K562 (cell line): ENCODE results near the gene SPINK8. TPM values are rescaled to one million over a fixed set of nuclear protein-coding genes. Genes with fewer than 3 reads are reported as not detected.

Experiments used
- ATAC-seq: fragments of 200-7000 bp; cut with Tn5 transposase; 3 replicates; pipeline ENCODE4 v1.9.1; 2020; ENCODE audit warnings: moderate library complexity
- BruUV-seq: library from RNA; stranded (reverse); fragments of 400-500 nt; replicated peaks from 2 replicates; lab custom pipeline; 2021; lab: Mats Ljungman, UMichigan
- CTCF ChIA-PET: fragments of 300-600 bp; formaldehyde crosslinking; extraction: SDS; loops from one replicate; lab custom pipeline; 2021; ENCODE audit warnings: low intra/inter-chr PET ratio; lab: Yijun Ruan, JAX
- POLR2A ChIA-PET: fragments of 300-600, 350-650 bp; sonication (Branson Sonifier 250); formaldehyde crosslinking; extraction: SDS; loops from one replicate; lab custom pipeline; 2021; ENCODE audit warnings: antibody characterized with exemption, inconsistent platforms; lab: Yijun Ruan, JAX
- DNase-seq, 4 experiments: peaks; one replicate each; pipeline versions ENCODE4 v3.0.0 to v3.0.0-alpha.2; 2011 to 2018; ENCODE audit warnings: low spot score in 3 of 4, mixed read lengths in 3 of 4; ENCODE audit errors: extremely low read depth in 1 of 4
- FAIRE-seq: peaks from 2 replicates; lab custom pipeline; 2011; peaks lifted over from hg19 to GRCh38; lab: Jason Lieb, UNC
- H2AFZ ChIP-seq: 2 replicates; pipeline ENCODE4 v1.6.0; 2011; ENCODE audit warnings: low read depth, low read length, control low read depth, inconsistent platforms
- H3K27ac ChIP-seq: fragments of 200-600 bp; 3 replicates; pipeline ENCODE4 v1.8.0; 2011; ENCODE audit warnings: low read depth, mild to moderate bottlenecking, control low read depth, inconsistent platforms, low read length, moderate library complexity, mixed read lengths; ENCODE audit errors: extremely low read depth
- H3K27me3 ChIP-seq, 2 experiments: fragments of 300-600 bp in 1 of 2; 2 replicates in 1 of 2; 3 replicates in 1 of 2; pipeline versions ENCODE4 v1.6.0 to v1.8.0; 2011; ENCODE audit warnings: inconsistent platforms in 2 of 2, low read length in 2 of 2, mild to moderate bottlenecking in 1 of 2, mixed read lengths in 1 of 2, moderate library complexity in 1 of 2; ENCODE audit not compliant: control insufficient read depth in 2 of 2, insufficient read depth in 2 of 2
- H3K36me3 ChIP-seq: fragments of 300-600 bp; 3 replicates; pipeline ENCODE4 v1.8.0; 2011; ENCODE audit warnings: mild to moderate bottlenecking, low read length, inconsistent platforms; ENCODE audit not compliant: control insufficient read depth, insufficient read depth
- H3K4me1 ChIP-seq, 2 experiments: fragments of 200-600 bp in 1 of 2; replicated peaks in 1 of 2; 2 replicates in 1 of 2; 3 replicates in 1 of 2; pipeline versions ENCODE4 v1.5.1 to v1.8.0; 2011; ENCODE audit warnings: inconsistent platforms in 2 of 2, low read length in 2 of 2, mild to moderate bottlenecking in 1 of 2, mixed read lengths in 1 of 2, moderate library complexity in 1 of 2; ENCODE audit not compliant: control insufficient read depth in 2 of 2, insufficient read depth in 2 of 2
- H3K4me2 ChIP-seq: 2 replicates; pipeline ENCODE4 v1.6.1; 2011; ENCODE audit warnings: low read length, control low read depth, inconsistent platforms, mixed read lengths; ENCODE audit not compliant: insufficient read depth
- H3K4me3 ChIP-seq: fragments of 200-600 bp; sonication (generic), shearing (Covaris generic); 2 replicates; pipeline ENCODE4 v1.5.1; 2016; ENCODE audit warnings: control low read depth, inconsistent platforms
- H3K79me2 ChIP-seq: fragments of 200-600 bp; 3 replicates; pipeline ENCODE4 v1.8.0; 2011; ENCODE audit warnings: low read length, inconsistent platforms; ENCODE audit not compliant: control insufficient read depth, insufficient read depth
- H3K9ac ChIP-seq, 2 experiments: 2 replicates each; pipeline versions ENCODE4 v1.6.0 to v1.6.1; 2011; ENCODE audit warnings: low read depth in 2 of 2, low read length in 2 of 2, control low read depth in 1 of 2, inconsistent platforms in 1 of 2, mild to moderate bottlenecking in 1 of 2, mixed read lengths in 1 of 2; ENCODE audit not compliant: insufficient read depth in 1 of 2
- H3K9me1 ChIP-seq: one replicate; pipeline ENCODE4 v1.6.0; 2011; ENCODE audit warnings: inconsistent platforms, mild to moderate bottlenecking, low read length, moderate library complexity; ENCODE audit not compliant: control insufficient read depth, insufficient read depth
- H3K9me3 ChIP-seq: replicated peaks from 2 replicates; pipeline ENCODE4 v1.5.1; 2011; ENCODE audit warnings: low read depth, low read length, inconsistent platforms; ENCODE audit not compliant: control insufficient read depth, insufficient read depth
- H4K20me1 ChIP-seq: replicated peaks from 2 replicates; pipeline ENCODE4 v1.6.1; 2011; ENCODE audit warnings: low read length, inconsistent platforms, mixed read lengths; ENCODE audit not compliant: control insufficient read depth, insufficient read depth
- ARID1B ChIP-seq: fragments of 450-650 bp; IDR thresholded peaks from 2 replicates; pipeline ENCODE4 v1.6.1; 2016; ENCODE audit warnings: antibody characterized with exemption, mild to moderate bottlenecking, inconsistent platforms
- ATF3 ChIP-seq, 2 experiments: fragments of 450-650 bp in 1 of 2; sonication (generic) in 1 of 2; formaldehyde crosslinking in 1 of 2; IDR thresholded peaks in 1 of 2; conservative IDR thresholded peaks in 1 of 2; 2 replicates each; pipeline versions ENCODE4 v1.6.1 to v1.8.1; 2016 to 2023; ENCODE audit warnings: mild to moderate bottlenecking in 2 of 2, moderate library complexity in 2 of 2, inconsistent platforms in 1 of 2, missing genetic modification reagents in 1 of 2
- CBFA2T3 ChIP-seq: fragments of 450-650 bp; IDR thresholded peaks from 2 replicates; pipeline ENCODE4 v1.6.1; 2017
- FOSL1 ChIP-seq: fragments of 200-800 bp; sonication (Bioruptor generic); conservative IDR thresholded peaks from 2 replicates; pipeline ENCODE4 v1.6.1; 2016; ENCODE audit warnings: missing genetic modification characterization, missing compliant biosample characterization
- JUND ChIP-seq, 2 experiments: IDR thresholded peaks; 2 replicates in 1 of 2; 3 replicates in 1 of 2; pipeline ENCODE4 v1.6.1; 2011; ENCODE audit warnings: borderline replicate concordance in 2 of 2, low read depth in 2 of 2, low read length in 2 of 2, improper control_type of control experiment in 1 of 2, missing biosample characterization in 1 of 2, missing genetic modification characterization in 1 of 2, missing genetic modification reagents in 1 of 2
- KDM2B ChIP-seq: fragments of 250-450 bp; sonication (Bioruptor Pico); IDR thresholded peaks from 2 replicates; pipeline ENCODE4 v1.8.0; 2021; ENCODE audit warnings: mild to moderate bottlenecking, moderate library complexity
- NFIC ChIP-seq: fragments of 450-650 bp; IDR thresholded peaks from 2 replicates; pipeline ENCODE4 v1.6.1; 2017; ENCODE audit warnings: mild to moderate bottlenecking, inconsistent platforms
- NFIX ChIP-seq: fragments of 250-450 bp; sonication (Bioruptor Pico); IDR thresholded peaks from 2 replicates; pipeline ENCODE4 v1.4.0; 2020; ENCODE audit warnings: low read depth, mild to moderate bottlenecking, moderate library complexity
- NR2F6 ChIP-seq: fragments of 450-650 bp; formaldehyde crosslinking; IDR thresholded peaks from 2 replicates; pipeline ENCODE4 v1.4.0; 2020; ENCODE audit warnings: mild to moderate bottlenecking
- PTTG1 ChIP-seq: fragments of 450-650 bp; IDR thresholded peaks from 2 replicates; pipeline ENCODE4 v1.6.1; 2016; ENCODE audit warnings: low read depth, mild to moderate bottlenecking, missing genetic modification characterization, missing compliant biosample characterization
- SRSF7 ChIP-seq: fragments of 200-400 bp; formaldehyde crosslinking; optimal IDR thresholded peaks from 2 replicates; pipeline ENCODE3; 2017; ENCODE audit warnings: mild to moderate bottlenecking, low read depth, low read length
- TRIM24 ChIP-seq, 2 experiments: fragments of 450-650 bp; IDR thresholded peaks; 2 replicates each; pipeline ENCODE4 v1.6.1; 2016
- ZFP36 ChIP-seq: fragments of 150-350 bp; IDR thresholded peaks from 2 replicates; pipeline ENCODE4 v1.6.1; 2018; ENCODE audit warnings: low read length, low read depth; ENCODE audit not compliant: partially characterized antibody
- ZNF586 ChIP-seq: fragments of 450-650 bp; formaldehyde crosslinking; conservative IDR thresholded peaks from 2 replicates; pipeline ENCODE4 v1.4.0; 2020; ENCODE audit warnings: mild to moderate bottlenecking, moderate library complexity
- ZNF707 ChIP-seq: fragments of 250-450 bp; sonication (Bioruptor Pico); conservative IDR thresholded peaks from 2 replicates; pipeline ENCODE4 v1.8.0; 2022; ENCODE audit warnings: inconsistent platforms, mild to moderate bottlenecking, moderate library complexity
- ZSCAN29 ChIP-seq: fragments of 450-650 bp; IDR thresholded peaks from 2 replicates; pipeline ENCODE4 v1.6.1; 2017
- WGBS: fragments of 100-300 bp; shearing (Covaris generic); methylation state at CpG from one replicate; pipeline ENCODE4 v1.1.6; 2016; ENCODE audit warnings: low coverage, mixed read lengths; ENCODE audit not compliant: insufficient coverage; ENCODE audit errors: missing lambda C conversion rate; 5-methylcytosine and 5-hydroxymethylcytosine counted together
- in situ Hi-C: fragments of 300-500 bp; cut with MboI; formaldehyde crosslinking; loops from 4 replicates; pipeline ENCODE4 v1.15.0; 2018; ENCODE audit warnings: inconsistent platforms, mixed read lengths
- intact Hi-C: fragments of 100-400 bp; cut with micrococcal nuclease; formaldehyde crosslinking; loops from 2 replicates; pipeline ENCODE4 v1.14.2; 2022
- polyA plus RNA-seq, 8 experiments: library from polyadenylated mRNA; depleted of rRNA in 4 of 8; stranded (reverse) in 5 of 8; unstranded in 3 of 8; fragments of >200 nt; fragmentation: Nextera tagmentation in 2 of 8; fragmentation: Illumina TruSeq in 1 of 8; extraction: Ambion mirVana in 2 of 8; extraction: Trizol in 1 of 8; gene quantifications; 2 replicates each; pipeline versions ENCODE4 v1.2.1 to v1.2.3, GENCODE V29; 2011 to 2014; ENCODE audit warnings: inconsistent platforms in 1 of 8, missing spikeins in 1 of 8
- total RNA-seq, 7 experiments: library from RNA; depleted of rRNA in 6 of 7; stranded (reverse); fragments of >200 nt in 6 of 7; fragmentation: Illumina TruSeq in 2 of 7; extraction: Trizol in 2 of 7; gene quantifications; 2 replicates each; pipeline versions ENCODE4 v1.2.1 to v1.2.3, GENCODE V29; 2011 to 2021; ENCODE audit warnings: low replicate concordance in 1 of 7

Gene SPINK8
- total and polyA plus RNA-seq, 9 of the 15 experiments (the other 6 are each of a cell fraction or from before 2014, with no cell fraction given): not detected

GRCh38 chr3:48367201-48367600, 33.7 kb upstream of the SPINK8 start:
- Histone ChIP-seq H3K9ac (no peak overlapping the region; a peak in 1 of 4 replicates), H2AFZ (no peak overlapping the region), H3K79me2 (no peaks in the 10 kb centered on the region), H3K27ac (no peak overlapping the region), H4K20me1 (no peaks in the 10 kb centered on the region), H3K36me3 (no peaks in the 10 kb centered on the region)
- CTCF ChIA-PET: no interaction called here
- FAIRE-seq (no peak), ATAC-seq (peak; percentile 90)
- in situ Hi-C loops: no loop called here
- POLR2A ChIA-PET: interaction anchor here (0.7 kb wide), 3 partner anchors 126 to 837 kb away, joined by 3 to 4 read pairs (median 3); partner anchors contain the start of gene ZNF589
- TF ChIP-seq ZSCAN29 (no peak), NFIC (peak; percentile 24; the same call in 1 of the 2 replicates)
- TF ChIP-seq, all 486 proteins: peak for 1
- intact Hi-C loops: no loop called here
- Histone ChIP-seq H3K9me1 (no peaks in the 10 kb centered on the region), H3K4me1 (peaks cover 0 to 3% of the 10 kb centered on the region in 2 experiments; a peak in 2 of 5 replicates), H3K9me3 (no peaks in the 10 kb centered on the region), H3K4me2 (no peak overlapping the region), H3K27me3 (no peaks in the 10 kb centered on the region), H3K4me3 (no peak overlapping the region)
- no TSS peak for BruUV-seq
- DNase-seq: peak in 2 of 4 experiments; percentile 14 to 53

- in situ Hi-C loops (no loop called here), intact Hi-C loops (no loop called here)
- no peaks in the 10 kb centered on the region for H3K9me1 ChIP-seq
- FAIRE-seq (no peak), ATAC-seq (no peak), DNase-seq (no peak)
- no peak overlapping the region for H3K4me2 ChIP-seq
- no peaks in the 10 kb centered on the region for H3K9me3 ChIP-seq
- H3K4me1 ChIP-seq: peaks cover 0 to 3% of the 10 kb centered on the region in 2 experiments; a peak in 1 of 5 replicates
- no peaks in the 10 kb centered on the region for H3K27me3 ChIP-seq
- no peaks in the 10 kb centered on the region for H4K20me1 ChIP-seq
- TF ChIP-seq TRIM24 (IDR thresholded peaks at IDR 0.05): peak in 1 of 2 experiments; percentile 33; a peak in 1 of 4 replicates
- TF ChIP-seq CBFA2T3: 0 out of 2 replicates have a peak, but pooled peaks have one; percentile 33
- no peak for TF ChIP-seq ZNF586
- TF ChIP-seq NR2F6 (CRISPR knock-in tag): no peak
- TF ChIP-seq KDM2B (CRISPR knock-in tag): no peak
- TF ChIP-seq NFIX: no peak
- TF ChIP-seq ARID1B: 0 out of 2 replicates have a peak, but pooled peaks have one; percentile 26
- TF ChIP-seq PTTG1 (tag): no peak
- peak; percentile 77 for TF ChIP-seq FOSL1 (tag)
- TF ChIP-seq ZNF707 (CRISPR knock-in tag): 0 out of 2 replicates have a peak, but pooled peaks have one; percentile 57
- peak; percentile 17; the same call in 1 of the 2 replicates for TF ChIP-seq JUND (IDR thresholded peaks at IDR 0.05; ENCODE audit: borderline replicate concordance, low read depth, low read length)
- peak; percentile 54; the same call in 1 of the 3 replicates for TF ChIP-seq JUND (tag; IDR thresholded peaks at IDR 0.05; ENCODE audit: borderline replicate concordance, low read depth, low read length)
- no peak for TF ChIP-seq SRSF7
- no peak for TF ChIP-seq ZFP36
- TF ChIP-seq ATF3 (IDR thresholded peaks at IDR 0.05): peak; percentile 43
- TF ChIP-seq ATF3 (CRISPR knock-in tag; conservative IDR thresholded peaks at IDR 0.05): no peak
- H3K4me3 ChIP-seq: no peak overlapping the region
- H3K27ac ChIP-seq: no peak overlapping the region
- ChIA-PET POLR2A (no interaction called here), CTCF (no interaction called here)
- no peak overlapping the region for H3K9ac ChIP-seq
- H3K36me3 ChIP-seq: no peaks in the 10 kb centered on the region
- BruUV-seq: no TSS peak
- no peak overlapping the region for H2AFZ ChIP-seq
- H3K79me2 ChIP-seq: no peaks in the 10 kb centered on the region
- WGBS: 0% methylated on average over 1 of the region's 1 CpG
Measured at GRCh38 chr3:48364840-48365239, 31.4 kb upstream of the SPINK8 start.
